GM10266 (cell line): ENCODE results near the gene ANKMY2.

Source experiments
- DNase-seq: peaks from one replicate; pipeline ENCODE4 v3.0.0; 2012; ENCODE audit errors: extremely low spot score
- TF ChIP-seq, protein P1 (sequence below): IDR thresholded peaks from 2 replicates; pipeline ENCODE4 v1.5.1; 2012; ENCODE audit warnings: mild to moderate bottlenecking, low read depth; ENCODE audit not compliant: control insufficient read depth, insufficient read depth; ENCODE audit errors: missing control alignments

The ANKMY2 gene

DNA sequence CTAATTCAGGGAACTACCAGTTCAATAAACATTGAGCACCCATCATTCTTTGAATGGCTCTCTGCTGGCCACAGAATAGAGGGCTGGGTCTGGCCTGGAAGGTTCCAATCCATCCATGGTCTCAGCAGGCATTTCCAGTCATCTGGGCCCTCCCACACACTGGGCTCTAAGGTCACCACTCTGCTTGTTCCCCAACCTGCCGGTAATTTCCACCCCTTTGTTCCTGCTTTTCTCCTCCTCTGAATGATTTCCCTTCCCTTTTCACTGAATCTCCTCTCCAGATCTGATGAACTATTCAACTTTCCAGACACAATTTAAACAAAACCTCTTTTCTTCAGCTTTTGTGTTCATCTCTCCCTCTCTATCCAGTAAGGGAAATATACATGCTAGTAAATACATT is 3.0 kb upstream of the ANKMY2 start:
- TF ChIP-seq, protein P1, sequence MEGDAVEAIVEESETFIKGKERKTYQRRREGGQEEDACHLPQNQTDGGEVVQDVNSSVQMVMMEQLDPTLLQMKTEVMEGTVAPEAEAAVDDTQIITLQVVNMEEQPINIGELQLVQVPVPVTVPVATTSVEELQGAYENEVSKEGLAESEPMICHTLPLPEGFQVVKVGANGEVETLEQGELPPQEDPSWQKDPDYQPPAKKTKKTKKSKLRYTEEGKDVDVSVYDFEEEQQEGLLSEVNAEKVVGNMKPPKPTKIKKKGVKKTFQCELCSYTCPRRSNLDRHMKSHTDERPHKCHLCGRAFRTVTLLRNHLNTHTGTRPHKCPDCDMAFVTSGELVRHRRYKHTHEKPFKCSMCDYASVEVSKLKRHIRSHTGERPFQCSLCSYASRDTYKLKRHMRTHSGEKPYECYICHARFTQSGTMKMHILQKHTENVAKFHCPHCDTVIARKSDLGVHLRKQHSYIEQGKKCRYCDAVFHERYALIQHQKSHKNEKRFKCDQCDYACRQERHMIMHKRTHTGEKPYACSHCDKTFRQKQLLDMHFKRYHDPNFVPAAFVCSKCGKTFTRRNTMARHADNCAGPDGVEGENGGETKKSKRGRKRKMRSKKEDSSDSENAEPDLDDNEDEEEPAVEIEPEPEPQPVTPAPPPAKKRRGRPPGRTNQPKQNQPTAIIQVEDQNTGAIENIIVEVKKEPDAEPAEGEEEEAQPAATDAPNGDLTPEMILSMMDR, result no peak
- no peak for DNase-seq

DNA sequence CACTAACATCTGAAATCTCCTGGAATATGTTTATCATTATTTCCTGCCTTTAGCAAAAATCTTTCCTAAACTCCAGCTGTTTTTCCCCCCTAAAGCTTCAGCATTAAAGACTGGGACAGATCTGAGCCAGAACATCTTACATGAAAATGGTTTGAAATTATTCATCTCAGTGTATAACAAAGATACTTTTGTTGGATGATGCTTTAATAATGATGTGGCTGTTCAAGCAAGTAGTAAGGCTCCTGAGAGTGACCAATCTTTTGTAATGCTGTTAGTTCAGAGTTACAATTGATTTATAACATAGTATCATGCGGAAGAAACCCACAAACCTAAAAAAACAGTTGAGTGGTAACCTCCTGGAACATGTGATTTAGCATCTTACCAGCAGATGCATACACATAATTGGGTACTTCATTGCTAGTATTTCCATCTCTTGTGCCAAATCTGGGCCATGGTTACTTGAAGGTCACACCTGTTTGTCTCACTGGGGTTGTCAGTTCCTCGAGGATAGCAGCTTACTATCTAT is 1.9 kb upstream of the ANKMY2 start:
- TF ChIP-seq, protein P1, result no peak
- no peak for DNase-seq

DNA sequence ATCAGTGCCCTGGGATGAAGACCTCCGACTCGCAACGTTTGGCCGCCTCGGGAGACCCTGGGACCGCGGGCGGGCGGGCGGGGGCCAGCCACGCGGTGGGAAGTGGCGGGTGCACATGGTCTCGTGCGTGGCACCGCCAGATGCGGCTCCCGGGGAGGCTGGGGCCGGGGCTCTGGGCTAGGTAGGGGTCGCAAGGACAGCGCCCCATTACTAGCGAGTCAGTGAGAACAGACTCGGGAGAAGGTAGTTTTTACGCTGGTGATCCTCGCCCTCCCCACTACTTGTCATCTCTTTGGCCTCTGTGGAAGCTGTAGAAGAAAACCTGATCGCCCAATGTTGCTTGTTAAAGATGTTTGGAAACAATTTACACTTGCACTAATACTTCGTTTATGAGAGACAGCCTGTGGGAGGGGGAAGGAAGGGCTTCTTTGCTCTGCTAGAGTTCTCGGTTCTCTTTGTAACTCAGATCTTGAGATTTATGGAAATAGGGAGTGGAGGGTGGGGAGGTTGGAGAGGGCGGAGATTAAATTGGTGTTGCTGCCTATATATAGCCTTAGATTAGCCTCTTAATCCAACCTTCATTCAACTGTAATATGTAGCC is 1.0 kb upstream of the ANKMY2 start:
- TF ChIP-seq, protein P1, result no peak
- peak; percentile 14 for DNase-seq

DNA sequence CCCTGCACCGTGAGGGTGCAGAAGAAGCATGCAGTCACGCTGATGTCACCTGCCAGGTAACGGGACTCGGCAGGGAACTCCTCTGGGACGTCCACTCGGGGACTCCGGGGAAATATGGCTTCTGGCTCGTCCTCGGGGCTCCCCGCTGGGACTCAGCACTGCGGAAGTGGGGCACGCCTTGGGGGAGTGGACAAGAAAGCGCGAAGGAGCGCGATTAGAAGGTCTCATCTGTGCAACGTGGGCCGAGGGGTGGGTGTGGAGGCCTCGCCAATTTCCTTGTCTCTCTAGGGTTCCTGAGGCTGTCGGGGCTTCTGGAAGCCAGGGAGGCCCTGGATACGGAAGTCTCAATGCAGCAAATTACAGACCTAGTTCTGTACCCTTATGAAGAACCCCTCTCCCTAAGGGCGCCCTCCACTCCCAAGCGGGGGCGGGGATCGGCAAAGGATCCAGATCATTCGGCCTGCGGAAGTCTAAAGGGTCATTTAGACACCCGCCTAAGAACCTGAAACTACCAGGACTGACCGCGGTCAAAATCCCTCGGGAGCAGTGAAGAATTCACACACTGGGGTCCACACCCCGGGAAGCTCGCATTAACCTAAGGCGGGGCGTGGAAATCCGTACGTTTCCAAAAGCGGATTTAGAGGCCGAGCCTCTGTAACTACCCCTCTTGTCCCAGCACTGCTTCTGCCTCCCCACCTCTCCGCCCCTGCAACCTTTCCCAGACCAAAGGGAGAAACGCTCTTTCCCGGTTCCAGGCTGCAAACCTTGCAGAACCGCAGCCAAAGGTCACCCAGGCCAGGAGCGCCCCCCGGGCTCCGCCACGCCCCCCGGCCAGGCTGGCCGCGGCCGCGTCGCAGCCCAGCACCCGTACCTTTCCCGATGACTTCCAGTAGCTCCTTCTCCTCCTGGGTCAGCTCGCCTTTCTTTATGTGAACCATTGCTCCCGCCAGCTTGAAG is 640 bp downstream of the ANKMY2 start:
- TF ChIP-seq, protein P1, result no peak
- DNase-seq, result peak; percentile 17

DNA sequence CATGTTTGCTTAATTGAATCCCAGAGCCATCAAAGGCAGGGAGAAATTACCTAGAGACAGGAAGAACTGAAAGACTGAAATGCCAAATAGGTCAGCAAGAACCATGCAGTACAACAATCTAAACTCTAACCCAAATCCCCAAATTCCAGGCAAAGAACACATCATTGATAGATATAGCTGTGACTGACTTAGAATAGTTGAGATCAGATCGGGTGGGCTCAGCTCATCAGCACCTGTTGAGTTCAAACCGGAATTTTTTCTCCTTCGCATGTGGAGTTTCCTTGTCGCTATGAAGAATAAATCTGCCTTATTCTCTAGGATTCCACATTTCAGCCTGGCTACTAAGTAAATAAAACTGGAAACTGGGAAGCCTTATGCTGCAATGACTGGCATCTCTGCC is 1.4 kb downstream of the ANKMY2 start:
- no peak for DNase-seq
- TF ChIP-seq, protein P1, result no peak

DNA sequence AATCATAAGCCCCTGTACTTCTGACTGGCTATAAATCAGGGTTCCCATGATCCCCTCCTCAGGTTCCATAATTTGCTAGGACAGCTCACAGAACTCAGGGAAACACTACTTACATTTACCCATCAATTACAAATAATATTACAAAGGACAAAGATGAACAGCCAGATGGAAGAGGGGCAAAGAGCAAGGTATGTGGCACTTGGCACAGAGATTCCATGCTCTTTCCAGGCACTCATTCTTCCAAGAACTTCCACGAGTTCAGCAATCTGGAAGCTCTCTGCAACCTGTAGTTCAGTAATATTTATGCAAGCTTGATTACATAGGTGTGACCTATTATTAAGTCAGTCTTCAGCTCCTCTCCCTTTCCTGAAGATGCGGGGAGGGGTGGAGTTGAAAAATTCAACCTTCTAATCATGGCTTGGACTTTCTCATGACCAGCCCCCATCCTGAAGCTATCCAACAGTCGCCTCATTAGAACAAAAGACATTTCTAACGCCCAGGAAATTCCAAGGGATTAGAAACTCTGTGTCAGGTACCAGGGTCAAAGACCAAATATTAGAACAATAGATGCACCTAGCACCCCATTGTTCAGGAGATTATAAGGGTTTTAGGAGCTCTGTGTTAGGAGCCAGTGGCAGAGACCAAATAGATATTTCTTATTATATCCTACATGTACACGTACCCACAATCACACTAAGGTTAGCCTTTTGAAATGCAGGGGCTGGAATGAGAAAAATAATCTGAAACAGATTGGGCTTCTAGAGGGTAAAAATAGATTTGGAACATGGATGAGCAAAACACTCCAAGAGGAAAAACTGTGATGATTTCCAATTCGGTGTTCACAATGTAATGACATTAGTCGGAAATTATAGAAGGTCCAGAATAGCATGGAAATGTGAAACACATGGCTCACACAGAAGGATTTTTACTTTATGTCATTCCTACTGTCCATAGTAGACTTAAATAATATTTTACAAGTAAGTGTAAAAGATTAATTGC is 7.0 kb downstream of the ANKMY2 start:
- no peak for DNase-seq
- TF ChIP-seq, protein P1, result no peak
